HG03135 (cell line): ENCODE results near the gene RPL3.
A peak's percentile ranks its signal among the peaks of the same experiment; 100 is the strongest.
"Not testable (repeated sequence)": the region's sequence is repeated elsewhere in the genome, so short reads cannot be mapped to it uniquely, and the experiment has no call there.

Source experiments
- ATAC-seq: cut with Tn5 transposase; IDR thresholded peaks from one replicate; pipeline ENCODE4 v1.9.1; 2021; ENCODE audit warnings: mild to moderate bottlenecking, moderate library complexity; ENCODE audit not compliant: unreplicated experiment

Gene RPL3

DNA sequence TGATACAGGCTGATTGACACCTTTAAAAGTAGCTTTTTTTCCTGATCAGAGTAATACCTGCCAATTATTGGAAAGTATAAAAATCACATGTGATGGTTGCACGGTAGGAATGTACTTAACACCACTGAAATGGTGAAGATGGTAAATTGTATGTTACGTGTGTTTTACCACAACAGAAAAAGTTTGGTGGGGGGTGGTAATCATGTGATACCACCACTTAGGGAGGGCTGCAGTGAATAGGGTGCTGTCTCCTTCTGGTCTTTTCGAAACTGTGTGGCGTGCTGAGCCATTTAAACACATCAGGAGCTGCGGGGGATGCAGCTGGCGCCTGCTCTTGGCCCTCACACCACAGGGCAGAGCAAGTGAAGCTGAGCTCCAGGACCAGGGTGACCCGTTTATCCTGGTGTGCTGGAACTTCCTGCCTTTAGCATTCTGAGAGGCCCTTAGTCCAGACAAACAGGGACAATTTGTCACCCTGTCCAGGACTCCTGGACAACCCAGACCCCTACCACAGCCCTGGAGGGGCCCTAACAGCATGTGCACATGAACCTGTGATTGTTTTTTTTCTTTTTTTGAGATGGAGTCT, 33.0 kb upstream of the RPL3 start:
- no peak for ATAC-seq

- no peak for ATAC-seq
These were observed 32.3 kb upstream of the RPL3 start for GRCh38 chr22:39351689-39352214.

GRCh38 chr22:39350757-39351688, 31.6 kb upstream of the RPL3 start:
- ATAC-seq = no peak

DNA sequence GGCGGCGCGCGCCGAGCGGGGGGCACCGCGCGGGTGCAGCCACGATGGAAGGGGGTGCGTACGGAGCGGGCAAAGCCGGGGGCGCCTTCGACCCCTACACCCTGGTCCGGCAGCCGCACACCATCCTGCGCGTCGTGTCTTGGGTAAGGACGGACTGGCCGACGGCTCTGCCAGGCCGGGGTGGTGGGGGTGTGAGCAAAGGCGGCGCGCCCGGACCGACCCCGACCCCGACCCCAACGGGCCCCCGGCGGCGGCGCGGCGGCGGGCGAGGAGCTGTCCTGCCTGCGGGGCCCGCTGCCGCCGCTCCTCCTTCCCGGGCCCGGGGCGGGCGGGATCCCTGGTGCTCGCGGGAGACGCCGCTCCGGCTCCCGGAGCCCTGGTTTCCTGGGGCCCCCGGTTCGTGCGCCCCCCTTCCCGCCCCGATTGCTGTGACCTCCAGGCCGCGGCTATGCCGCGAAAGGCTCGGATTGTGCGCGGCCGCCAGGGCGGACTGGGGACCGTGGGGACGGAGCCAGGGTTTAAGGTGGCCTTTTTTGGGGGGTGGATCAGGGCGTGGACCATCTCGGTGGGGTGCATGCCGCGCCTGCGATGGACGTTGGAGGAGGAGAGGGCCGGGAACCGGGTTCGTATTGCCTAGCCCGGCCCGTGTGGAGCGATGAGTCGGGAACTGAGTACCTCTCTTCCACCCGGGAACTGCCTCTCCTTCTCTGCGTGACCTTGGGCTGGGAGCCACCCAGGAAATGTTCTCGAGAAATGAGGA, 30.7 kb upstream of the RPL3 start, which contains the start of gene SYNGR1:
TSS of gene SYNGR1 (plus strand) at position 25 of the 760 bp plus-strand sequence. CDS start at position 45, 20 bp downstream.
- no peak for ATAC-seq

DNA sequence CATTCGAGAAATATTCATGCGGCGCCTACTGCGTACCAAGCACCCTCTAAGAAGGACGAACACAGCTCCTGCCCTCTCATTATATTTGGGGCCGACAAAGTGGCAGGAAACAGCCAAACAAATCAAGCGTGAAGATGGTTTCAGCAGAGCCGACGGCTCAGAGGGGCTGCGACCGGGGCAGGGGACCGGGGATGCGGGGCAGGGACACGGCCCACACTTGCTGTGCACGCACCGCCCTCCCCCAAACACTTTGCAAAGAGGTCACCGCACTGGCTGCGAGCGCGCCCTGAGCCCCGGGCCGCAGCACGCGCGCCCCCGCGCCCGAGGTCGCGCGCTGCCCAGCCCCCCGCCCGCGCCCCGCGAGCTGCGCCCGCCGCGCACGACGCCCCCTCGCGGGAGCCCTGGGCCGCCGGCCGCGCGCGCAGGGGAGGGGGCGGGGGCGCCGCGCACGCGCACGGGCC, 30.1 kb upstream of the RPL3 start:
- no peak for ATAC-seq

DNA sequence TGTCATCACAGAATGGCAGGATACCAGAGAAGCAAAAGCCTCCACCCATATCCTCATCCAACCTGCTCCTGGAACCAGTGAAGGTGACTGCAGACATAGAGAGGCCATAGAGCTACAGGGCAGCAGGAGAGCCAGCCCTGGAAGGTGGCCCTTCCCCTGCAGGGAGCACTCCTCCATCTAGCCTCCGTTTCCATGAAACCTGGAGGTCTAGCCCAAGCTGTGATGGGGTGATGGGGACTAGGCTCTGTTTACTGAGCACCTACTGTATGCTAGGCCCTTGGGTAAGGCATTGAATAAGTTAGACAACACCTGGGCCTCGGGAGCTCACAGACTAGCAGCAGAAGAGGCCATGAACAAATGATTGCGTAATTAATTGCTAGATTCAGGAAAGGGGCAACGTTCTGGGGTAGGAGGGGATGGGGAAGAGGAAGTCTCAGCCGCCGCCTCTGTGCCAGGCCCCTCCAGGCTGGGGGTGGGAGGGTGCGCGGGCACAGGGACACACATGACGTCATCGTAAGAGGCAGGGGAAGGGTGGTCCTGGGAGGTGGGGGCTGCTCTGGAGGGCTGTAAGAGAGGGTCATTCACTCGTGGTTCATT, 29.6 kb upstream of the RPL3 start:
- ATAC-seq = no peak

DNA sequence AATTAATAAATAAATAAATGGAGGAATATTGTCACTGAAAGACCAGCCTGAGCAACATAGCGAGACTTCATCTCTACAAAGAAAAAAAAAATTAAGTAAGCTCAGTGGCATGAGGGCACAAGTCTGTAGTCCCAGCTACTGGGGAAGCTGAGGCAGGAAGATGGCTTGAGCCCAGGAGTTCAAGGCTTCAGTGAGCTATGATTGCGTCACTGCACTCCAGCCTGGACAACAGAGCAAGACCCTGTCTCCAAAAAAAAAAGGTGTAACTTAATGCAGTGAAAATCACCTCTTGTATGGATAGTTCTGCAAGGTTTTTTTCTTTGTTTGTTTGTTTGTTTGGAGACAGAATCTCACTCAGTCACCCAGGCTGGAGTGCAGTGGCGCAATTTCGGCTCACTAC, 25.8 kb upstream of the RPL3 start:
- no peak for ATAC-seq

DNA sequence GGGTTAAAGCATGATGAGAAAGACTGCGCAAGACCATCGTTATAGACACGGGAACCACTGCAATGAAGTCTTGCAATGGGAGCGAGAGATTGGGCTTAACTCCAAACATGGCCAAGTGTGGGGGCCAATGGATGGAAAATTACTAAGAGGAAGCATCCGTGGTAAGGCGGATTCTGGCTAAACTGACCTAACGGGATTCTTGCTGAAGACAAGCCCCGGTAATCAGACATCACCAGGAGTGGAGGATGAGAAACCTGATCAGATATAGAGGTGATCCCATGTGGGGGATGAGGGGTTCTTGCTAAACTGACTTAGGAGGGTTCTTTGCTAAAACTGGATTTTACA, 24.6 kb upstream of the RPL3 start:
- no peak for ATAC-seq

GRCh38 chr22:39343259-39344045, 24.0 kb upstream of the RPL3 start:
- ATAC-seq = no peak

DNA sequence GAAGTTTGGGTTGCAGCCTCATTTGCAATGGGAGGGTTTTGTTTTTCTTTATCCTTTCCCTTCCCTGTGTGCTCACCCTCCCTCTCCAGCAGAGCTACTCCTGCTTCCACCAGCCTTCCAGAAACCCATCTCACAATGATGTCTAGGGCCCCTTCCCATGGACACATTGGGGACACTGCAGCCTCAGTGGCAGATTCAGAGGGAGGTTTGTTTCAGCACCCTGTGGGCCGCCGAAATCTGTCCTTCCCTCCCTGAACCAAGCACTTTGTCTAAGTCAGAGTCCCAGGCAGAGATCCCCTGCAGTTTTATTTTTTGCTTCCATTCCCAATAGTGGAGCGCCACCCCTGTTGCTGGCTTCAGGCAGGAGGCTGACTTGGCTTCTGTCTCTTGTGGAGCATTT, 21.8 kb upstream of the RPL3 start:
- ATAC-seq = no peak

GRCh38 chr22:39339775-39340174, 20.4 kb upstream of the RPL3 start:
- not testable (repeated sequence) for ATAC-seq

DNA sequence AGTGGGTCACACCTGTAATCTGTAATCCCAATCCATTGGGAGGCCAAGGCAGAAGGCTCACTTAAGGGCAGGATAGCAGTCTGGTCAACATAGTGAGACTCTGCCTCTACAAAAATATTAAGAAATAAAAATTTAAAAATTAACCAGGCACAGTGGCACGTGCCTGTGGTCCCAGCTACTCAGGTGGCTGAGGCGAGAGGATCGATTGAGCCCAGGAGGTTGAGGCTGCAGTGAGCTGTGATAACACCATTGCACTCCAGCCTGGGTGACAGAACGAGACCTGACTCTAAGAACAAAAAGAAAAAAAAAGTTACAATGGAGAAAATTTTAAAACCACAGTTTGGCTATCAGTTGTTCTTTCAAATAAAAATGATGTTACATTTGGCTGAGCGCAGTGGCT, 17.0 kb upstream of the RPL3 start:
- no peak for ATAC-seq

DNA sequence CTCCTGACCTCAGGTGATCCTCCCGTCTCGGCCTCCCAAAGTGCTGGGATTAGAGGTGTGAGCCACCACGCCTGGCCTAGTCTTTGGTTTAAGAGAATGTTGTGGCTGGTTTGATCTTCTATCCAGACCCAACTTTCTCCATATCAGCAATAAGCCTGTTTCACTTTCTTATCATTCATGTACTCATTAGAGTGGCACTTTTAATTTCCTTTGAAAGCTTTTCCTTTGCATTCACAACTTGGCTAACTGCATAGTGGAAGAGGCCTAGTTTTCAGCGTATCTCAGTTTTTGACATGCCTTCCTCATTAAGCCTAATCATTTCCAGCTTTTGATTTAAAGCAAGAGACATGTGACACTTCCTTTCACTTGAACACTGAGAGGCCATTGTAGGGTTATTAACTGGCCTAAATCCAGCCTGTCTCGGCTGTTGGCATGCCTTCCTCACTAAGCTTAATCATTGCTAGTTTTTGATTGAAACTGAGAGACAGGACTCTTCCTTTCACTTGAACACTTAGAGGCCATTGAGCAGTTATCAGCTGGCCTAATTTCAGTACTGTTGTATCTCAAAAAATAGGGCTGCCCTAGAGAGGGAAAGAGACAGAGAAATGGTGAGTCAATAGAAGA, 13.1 kb upstream of the RPL3 start:
- ATAC-seq = no peak

DNA sequence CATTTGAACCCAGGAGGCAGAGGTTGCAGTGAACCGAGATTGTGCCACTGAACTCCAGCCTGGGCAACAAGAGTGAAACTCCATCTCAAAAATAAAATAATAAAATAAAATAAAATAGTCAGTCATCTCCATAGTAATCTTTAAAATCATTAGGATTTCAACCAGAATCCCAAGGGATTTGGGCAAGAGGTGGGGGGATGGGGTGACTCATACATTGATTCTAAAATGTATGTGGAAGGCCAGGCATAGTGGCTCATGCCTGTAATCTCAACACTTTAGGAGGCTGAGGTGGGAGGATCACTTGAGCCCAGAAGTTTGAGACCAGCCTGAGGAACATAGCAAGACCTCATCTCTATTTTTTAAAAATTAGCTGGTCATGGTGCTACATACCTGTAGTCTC, 11.1 kb upstream of the RPL3 start:
- not testable (repeated sequence) for ATAC-seq

DNA sequence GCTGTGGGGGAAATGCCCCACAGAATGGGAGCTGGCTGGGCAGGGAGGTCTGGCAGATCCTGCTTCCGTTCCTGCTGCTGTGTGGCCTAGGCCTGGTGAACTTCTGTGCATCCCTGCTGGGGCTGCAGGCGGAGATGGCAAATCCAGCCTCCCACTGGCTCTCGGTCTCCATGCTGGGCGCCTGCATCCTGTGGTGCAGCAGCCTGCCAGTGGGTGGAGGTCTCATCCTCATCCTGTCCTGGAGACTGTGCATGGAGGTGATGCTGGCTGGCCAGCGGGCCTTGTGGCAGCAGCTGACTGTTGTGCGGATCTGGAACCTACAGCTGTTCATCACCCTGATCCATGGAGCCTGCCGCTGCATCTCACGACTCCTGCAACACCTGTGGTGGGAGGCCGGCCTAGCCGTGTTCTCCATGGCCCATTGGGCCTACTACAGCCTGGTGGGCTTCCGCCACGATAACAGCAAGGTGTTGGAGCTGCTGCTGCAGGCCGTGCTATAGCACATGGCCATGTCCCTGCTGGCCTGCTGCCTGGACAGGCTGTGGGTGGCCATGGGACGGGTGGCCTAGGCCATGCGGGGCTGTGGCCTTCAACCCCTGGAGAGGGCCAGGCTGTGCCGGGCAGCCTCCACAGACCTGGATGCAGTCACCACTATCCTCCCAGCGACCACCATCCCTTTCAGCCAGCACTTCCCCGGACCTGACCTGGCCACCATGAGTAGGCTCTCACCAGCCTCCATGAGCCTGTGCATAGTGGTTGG, 8.8 kb upstream of the RPL3 start:
- no peak for ATAC-seq

DNA sequence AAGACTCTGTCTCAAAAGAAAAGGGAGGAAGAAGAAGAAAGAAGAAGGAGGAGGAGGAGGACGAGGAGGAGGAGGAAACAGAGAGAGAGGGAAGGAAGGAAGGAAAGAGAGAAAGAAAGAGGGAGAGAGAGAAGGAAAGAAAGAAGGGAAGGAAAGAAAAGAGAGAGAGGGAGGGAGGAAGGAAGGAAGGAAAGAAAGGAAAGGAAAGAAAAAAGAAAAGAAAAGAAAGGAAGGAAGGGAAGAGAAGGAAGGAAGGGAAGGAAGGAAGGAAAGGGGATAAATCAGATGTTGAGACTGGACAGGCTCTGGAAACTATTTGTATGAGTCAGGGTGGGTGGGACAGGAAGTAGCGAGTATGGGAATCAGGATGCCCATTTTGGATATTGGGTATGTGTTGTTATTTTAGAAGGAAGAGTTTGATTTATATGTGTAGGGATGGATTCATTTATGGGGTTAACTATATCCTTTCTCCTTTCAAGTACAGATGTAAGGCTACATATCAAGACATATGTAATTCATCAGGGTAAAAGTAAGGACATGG, 6.0 kb upstream of the RPL3 start:
- ATAC-seq = no peak

- not testable (repeated sequence) for ATAC-seq
These were observed 1.2 kb upstream of the RPL3 start for GRCh38 chr22:39320616-39321029.

DNA sequence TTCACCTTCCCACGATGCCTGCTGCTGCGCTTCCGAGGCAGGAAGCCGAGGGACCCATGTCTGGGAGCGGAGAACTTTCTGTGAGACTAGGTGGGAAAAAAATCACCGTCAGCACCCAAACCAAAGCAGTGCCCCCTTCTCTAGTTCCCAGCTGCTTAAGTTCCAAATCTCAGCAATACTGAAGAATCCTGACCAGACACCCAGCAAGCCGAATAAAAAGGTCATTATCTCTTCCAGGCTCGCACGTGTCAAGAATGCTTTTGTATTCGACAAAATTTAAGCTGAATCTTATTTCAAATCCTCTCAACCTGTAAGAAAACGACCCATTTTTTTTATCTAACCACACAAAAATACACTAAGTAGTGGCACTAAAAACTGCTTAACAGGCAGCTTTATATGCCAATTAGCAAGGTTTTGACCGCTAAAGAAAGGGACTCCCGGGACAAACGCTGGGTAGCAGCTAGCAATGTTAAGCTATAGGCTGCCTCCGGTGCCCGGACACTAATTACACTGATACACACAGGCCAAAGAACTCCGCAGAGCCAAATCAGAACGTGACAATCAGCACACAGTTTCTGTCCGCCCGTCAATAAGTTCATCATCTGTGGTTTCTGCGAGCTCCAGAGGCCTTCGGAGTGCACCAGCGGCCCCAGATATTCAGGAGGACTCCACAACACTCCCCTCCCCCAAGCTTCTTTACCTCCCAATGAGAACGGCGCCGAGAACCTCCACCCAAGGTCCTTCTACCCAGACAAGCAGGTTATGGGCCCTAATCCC, 728 bp downstream of the RPL3 start:
- ATAC-seq = peak; percentile 21
